SIG-M5 treated with dmso at 0.1 percent for 504 hours (cell line): Measurements from ENCODE around the gene LPAR2.
A peak's percentile ranks its signal among the peaks of the same experiment; 100 is the strongest.
"Not testable (repeated sequence)": the region's sequence is repeated elsewhere in the genome, so short reads cannot be mapped to it uniquely, and the experiment has no call there.

Source experiments
- DNase-seq: peaks from one replicate; lab custom pipeline; 2025; ENCODE audit not compliant: unreplicated experiment; lab: John Stamatoyannopoulos, UW

LPAR2 gene

GRCh38 chr19:19602136-19602712 is 25.8 kb downstream of the LPAR2 start:
- DNase-seq: no peak

- no peak for DNase-seq
Measured at GRCh38 chr19:19600793-19601330, 27.2 kb downstream of the LPAR2 start.

- DNase-seq: not testable (repeated sequence)
Measured at GRCh38 chr19:19598728-19599451, 29.1 kb downstream of the LPAR2 start.

GRCh38 chr19:19597809-19598306 is 30.2 kb downstream of the LPAR2 start:
- no peak for DNase-seq

- DNase-seq: peak; percentile 61
Measured at GRCh38 chr19:19595171-19595701, 32.8 kb downstream of the LPAR2 start.

- no peak for DNase-seq
Measured at GRCh38 chr19:19594381-19594780, 33.6 kb downstream of the LPAR2 start.

GRCh38 chr19:19592690-19593089 is 35.3 kb downstream of the LPAR2 start:
- DNase-seq: no peak

- peak; percentile 91 for DNase-seq
Measured at GRCh38 chr19:19591133-19591825, 36.7 kb downstream of the LPAR2 start.

GRCh38 chr19:19588546-19588945 is 39.5 kb downstream of the LPAR2 start:
- DNase-seq: no peak

- no peak for DNase-seq
Measured at GRCh38 chr19:19587771-19588170, 40.2 kb downstream of the LPAR2 start.

- DNase-seq: no peak
Measured at GRCh38 chr19:19584356-19584755, 43.7 kb downstream of the LPAR2 start.

GRCh38 chr19:19582471-19582870 is 45.5 kb downstream of the LPAR2 start:
- no peak for DNase-seq

- DNase-seq: no peak
Measured at GRCh38 chr19:19581391-19581790, 46.6 kb downstream of the LPAR2 start.

GRCh38 chr19:19580418-19580817 is 47.6 kb downstream of the LPAR2 start:
- no peak for DNase-seq

GRCh38 chr19:19579533-19580361 is 48.3 kb downstream of the LPAR2 start:
- DNase-seq: no peak

- DNase-seq: no peak
Measured at GRCh38 chr19:19578252-19578651, 49.8 kb downstream of the LPAR2 start.

- DNase-seq: no peak
Measured at GRCh38 chr19:19575411-19575810, 52.6 kb downstream of the LPAR2 start.
